H1 (cell line): ENCODE data around the gene QSOX1. TPM values are rescaled to one million over a fixed set of nuclear protein-coding genes. Genes with fewer than 3 reads are reported as not detected.

Source experiments
- CTCF ChIA-PET: fragments of 300-600 bp; sonication (Branson Sonifier 250); formaldehyde crosslinking; loops from one replicate; lab custom pipeline; 2021; ENCODE audit not compliant: partially characterized antibody; lab: Charles Lee
- POLR2A ChIA-PET: fragments of 300-600 bp; sonication (Branson Sonifier 250); formaldehyde crosslinking; loops from one replicate; lab custom pipeline; 2021; ENCODE audit warnings: inconsistent platforms; ENCODE audit not compliant: partially characterized antibody; lab: Charles Lee
- DNase-seq, 2 experiments: peaks; one replicate each; pipeline versions ENCODE4 v3.0.0 to v3.0.0-alpha.2; 2010 to 2022; ENCODE audit warnings: low spot score in 2 of 2, low read depth in 1 of 2, mixed read lengths in 1 of 2
- FAIRE-seq: peaks from 2 replicates; lab custom pipeline; 2011; peaks lifted over from hg19 to GRCh38; lab: Jason Lieb, UNC
- H2AFZ ChIP-seq: 2 replicates; pipeline ENCODE4 v1.8.1; 2012; ENCODE audit warnings: low read length, inconsistent platforms
- H2AK5ac ChIP-seq: 2 replicates; pipeline ENCODE4 v1.6.1; 2013; ENCODE audit warnings: low read depth, low read length
- H2BK120ac ChIP-seq: replicated peaks from 2 replicates; pipeline ENCODE3; 2013; ENCODE audit warnings: low read depth, low read length, inconsistent platforms
- H2BK12ac ChIP-seq: 2 replicates; pipeline ENCODE4 v1.6.1; 2013; ENCODE audit warnings: low read depth, low read length
- H2BK15ac ChIP-seq: 2 replicates; pipeline ENCODE4 v1.6.1; 2013; ENCODE audit warnings: low read length
- H2BK20ac ChIP-seq: 2 replicates; pipeline ENCODE4 v1.6.1; 2013; ENCODE audit warnings: low read length
- H2BK5ac ChIP-seq: 2 replicates; pipeline ENCODE4 v1.6.1; 2013; ENCODE audit warnings: low read depth, low read length
- H3K14ac ChIP-seq: 2 replicates; pipeline ENCODE4 v1.6.1; 2013; ENCODE audit warnings: inconsistent platforms; ENCODE audit not compliant: insufficient read length
- H3K18ac ChIP-seq: 2 replicates; pipeline ENCODE4 v1.6.1; 2013; ENCODE audit warnings: low read length; ENCODE audit errors: extremely low read depth
- H3K23ac ChIP-seq: 2 replicates; pipeline ENCODE4 v1.6.1; 2013; ENCODE audit warnings: inconsistent platforms; ENCODE audit not compliant: insufficient read length
- H3K23me2 ChIP-seq: 2 replicates; pipeline ENCODE4 v1.6.1; 2013; ENCODE audit warnings: low read depth, low read length
- H3K27ac ChIP-seq: 2 replicates; pipeline ENCODE4 v1.6.1; 2011; ENCODE audit warnings: low read depth, low read length, inconsistent platforms
- H3K27me3 ChIP-seq, 4 experiments: replicated peaks in 1 of 4; 1 replicate in 1 of 4; 2 replicates in 3 of 4; pipeline versions ENCODE4 v1.6.1 to v1.8.1; 2011 to 2013; ENCODE audit warnings: low read length in 3 of 4, mild to moderate bottlenecking in 3 of 4, inconsistent platforms in 2 of 4, mixed read lengths in 2 of 4, moderate library complexity in 1 of 4; ENCODE audit not compliant: control insufficient read depth in 3 of 4, insufficient read depth in 3 of 4; ENCODE audit errors: extremely low read depth in 1 of 4
- H3K36me3 ChIP-seq, 4 experiments: 2 replicates each; pipeline versions ENCODE4 v1.6.1 to v1.8.1; 2011 to 2013; ENCODE audit warnings: mild to moderate bottlenecking in 4 of 4, low read length in 3 of 4, moderate library complexity in 2 of 4, control low read depth in 1 of 4, inconsistent platforms in 1 of 4; ENCODE audit not compliant: insufficient read depth in 4 of 4, control insufficient read depth in 2 of 4
- H3K4ac ChIP-seq: replicated peaks from 2 replicates; pipeline ENCODE3; 2013; ENCODE audit warnings: low read length, low read depth, mixed read lengths, inconsistent platforms; ENCODE audit not compliant: insufficient read length
- H3K4me1 ChIP-seq, 4 experiments: replicated peaks in 1 of 4; 1 replicate in 1 of 4; 2 replicates in 3 of 4; pipeline versions ENCODE4 v1.6.1 to v1.8.1; 2011 to 2013; ENCODE audit warnings: low read length in 3 of 4, inconsistent platforms in 2 of 4, mixed read lengths in 1 of 4; ENCODE audit not compliant: insufficient read depth in 4 of 4, control insufficient read depth in 3 of 4
- H3K4me2 ChIP-seq, 2 experiments: 2 replicates each; pipeline versions ENCODE4 v1.6.1 to v1.8.1; 2011 to 2013; ENCODE audit warnings: low read depth in 2 of 2, low read length in 2 of 2, control low read depth in 1 of 2, inconsistent platforms in 1 of 2, mild to moderate bottlenecking in 1 of 2; ENCODE audit not compliant: insufficient read depth in 1 of 2
- H3K4me3 ChIP-seq, 4 experiments: fragments of 200-600, 300-600 bp in 1 of 4; sonication (generic), shearing (Covaris generic), sonication (Bioruptor Twin) in 1 of 4; 2 replicates each; pipeline versions ENCODE4 v1.5.1 to v1.8.1; 2011 to 2016; ENCODE audit warnings: low read length in 4 of 4, low read depth in 3 of 4, control low read depth in 2 of 4, inconsistent platforms in 2 of 4, mild to moderate bottlenecking in 2 of 4, mixed read lengths in 1 of 4, moderate library complexity in 1 of 4; ENCODE audit not compliant: insufficient read depth in 2 of 4; ENCODE audit errors: extremely low read depth in 1 of 4
- H3K56ac ChIP-seq: replicated peaks from 2 replicates; pipeline ENCODE3; 2013; ENCODE audit warnings: low read depth, mild to moderate bottlenecking, mixed read lengths, low read length, inconsistent platforms; ENCODE audit not compliant: insufficient read length
- H3K79me1 ChIP-seq: 2 replicates; pipeline ENCODE4 v1.6.1; 2013; ENCODE audit warnings: low read depth, low read length, control low read depth
- H3K79me2 ChIP-seq, 2 experiments: 2 replicates each; pipeline versions ENCODE4 v1.6.1 to v1.8.1; 2012 to 2013; ENCODE audit warnings: low read length in 2 of 2, mild to moderate bottlenecking in 2 of 2, inconsistent platforms in 1 of 2; ENCODE audit not compliant: insufficient read depth in 2 of 2, control insufficient read depth in 1 of 2
- H3K9ac ChIP-seq, 4 experiments: replicated peaks in 1 of 4; 1 replicate in 1 of 4; 2 replicates in 3 of 4; pipeline versions ENCODE4 v1.6.1 to v1.8.1; 2011 to 2013; ENCODE audit warnings: low read depth in 3 of 4, low read length in 3 of 4, control low read depth in 2 of 4, mild to moderate bottlenecking in 2 of 4, moderate library complexity in 2 of 4, inconsistent platforms in 1 of 4; ENCODE audit errors: extremely low read depth in 1 of 4
- H3K9me3 ChIP-seq, 2 experiments: 2 replicates each; pipeline versions ENCODE4 v1.6.1 to v1.8.1; 2012 to 2013; ENCODE audit warnings: mild to moderate bottlenecking in 2 of 2, moderate library complexity in 2 of 2, control low read depth in 1 of 2, inconsistent platforms in 1 of 2, low read depth in 1 of 2, low read length in 1 of 2, mixed read lengths in 1 of 2; ENCODE audit not compliant: insufficient read depth in 2 of 2
- H4K20me1 ChIP-seq, 2 experiments: replicated peaks in 1 of 2; 2 replicates each; pipeline versions ENCODE3 to v1.8.1; 2011 to 2013; ENCODE audit warnings: inconsistent platforms in 2 of 2, low read length in 2 of 2, mild to moderate bottlenecking in 1 of 2; ENCODE audit not compliant: insufficient read depth in 2 of 2, control insufficient read depth in 1 of 2
- H4K5ac ChIP-seq: 2 replicates; pipeline ENCODE4 v1.6.1; 2013; ENCODE audit warnings: low read length, low read depth, mixed read lengths, inconsistent platforms; ENCODE audit not compliant: insufficient read length
- H4K8ac ChIP-seq: 2 replicates; pipeline ENCODE4 v1.8.0; 2013; ENCODE audit warnings: mild to moderate bottlenecking, moderate library complexity, low read length, inconsistent platforms; ENCODE audit not compliant: insufficient read depth; ENCODE audit errors: extremely low read depth
- H4K91ac ChIP-seq: replicated peaks from 2 replicates; pipeline ENCODE3; 2013; ENCODE audit warnings: low read length, mixed read lengths, inconsistent platforms; ENCODE audit not compliant: insufficient read length
- CREB1 ChIP-seq: IDR thresholded peaks from 2 replicates; pipeline ENCODE4 v1.6.1; 2012; ENCODE audit warnings: inconsistent platforms
- CTCF ChIP-seq, 3 experiments: IDR thresholded peaks; 1 replicate in 2 of 3; 2 replicates in 1 of 3; pipeline versions ENCODE4 v1.5.1 to v1.6.1; 2011; ENCODE audit warnings: low read length in 3 of 3, mild to moderate bottlenecking in 3 of 3, inconsistent platforms in 2 of 3, low read depth in 1 of 3, moderate library complexity in 1 of 3; ENCODE audit not compliant: insufficient read depth in 1 of 3; ENCODE audit errors: control extremely low read depth in 1 of 3
- RAD21 ChIP-seq, 2 experiments: IDR thresholded peaks in 1 of 2; conservative IDR thresholded peaks in 1 of 2; 2 replicates each; pipeline ENCODE4 v1.6.1; 2011; ENCODE audit warnings: low read depth in 2 of 2, low read length in 2 of 2, improper control_type of control experiment in 1 of 2, inconsistent platforms in 1 of 2, mild to moderate bottlenecking in 1 of 2, moderate library complexity in 1 of 2
- TBP ChIP-seq: IDR thresholded peaks from 2 replicates; pipeline ENCODE4 v1.6.1; 2011; ENCODE audit warnings: low read depth, low read length, improper control_type of control experiment
- WGBS, 2 experiments: shearing (Covaris generic) in 1 of 2; methylation state at CpG; one replicate each; pipeline versions ENCODE4 v1.1.6 to v1.1.7; 2013 to 2015; ENCODE audit warnings: low lambda C conversion rate in 2 of 2, mixed read lengths in 2 of 2, inconsistent platforms in 1 of 2, low coverage in 1 of 2, missing lambda C conversion rate in 1 of 2; ENCODE audit not compliant: insufficient replicate concordance in 2 of 2, insufficient coverage in 1 of 2, insufficient read length in 1 of 2; ENCODE audit errors: extremely low coverage in 1 of 2, missing lambda C conversion rate in 1 of 2; 5-methylcytosine and 5-hydroxymethylcytosine counted together
- polyA plus RNA-seq, 7 experiments: library from polyadenylated mRNA; depleted of rRNA in 3 of 7; stranded (reverse) in 5 of 7; unstranded in 2 of 7; fragments of >200 nt in 5 of 7; fragments of 200-250 nt in 2 of 7; gene quantifications; 1 replicate in 5 of 7; 2 replicates in 1 of 7; 4 replicates in 1 of 7; pipeline versions ENCODE4 v1.2.1 to v1.2.3, GENCODE V29; 2011 to 2013; ENCODE audit warnings: missing spikeins in 2 of 7, mixed read lengths in 2 of 7
- total RNA-seq: library from RNA; stranded (reverse); fragmentation: NEBNext Ultra II Directional; extraction: Animal tissue kit (Norgen Biotek cat#: 25700); gene quantifications from 2 replicates; pipeline ENCODE4 v1.2.1, GENCODE V29; 2021

QSOX1 gene
- total and polyA plus RNA-seq, 2 of the 8 experiments (the other 6 are each of a cell fraction or from before 2014, with no cell fraction given), result 97.7 to 123 TPM

GRCh38 chr1:180168786-180169639 lies 14.3 kb downstream of the QSOX1 start:
- H3K36me3 ChIP-seq, result no peaks in the 10 kb centered on the region; a peak in 2 of 8 replicates
- peak; percentile 45 for FAIRE-seq
- peaks cover 4 to 18% of the 10 kb centered on the region in 2 experiments for H4K20me1 ChIP-seq
- no peak overlapping the region for H3K4me3 ChIP-seq
- no peaks in the 10 kb centered on the region for H3K27me3 ChIP-seq
- peak overlapping the region; percentile 41 for H4K8ac ChIP-seq
- H3K18ac ChIP-seq, result no peak overlapping the region
- H3K79me1 ChIP-seq, result peaks cover 16% of the 10 kb centered on the region
- peak in 1 of 2 experiments; percentile 76 for DNase-seq
- H3K9ac ChIP-seq, result no peak overlapping the region
- peaks cover 6 to 20% (median 16%) of the 10 kb centered on the region in 4 experiments for H3K4me1 ChIP-seq
- H2AFZ ChIP-seq, result no peak overlapping the region
- POLR2A ChIA-PET, result interaction anchor here (1.0 to 7.1 kb wide), 4 partner anchors 14 to 300 kb away, joined by 3 to 36 read pairs (median 5); partner anchors contain the start of gene QSOX1
- H3K27ac ChIP-seq, result no peak overlapping the region
- H3K23me2 ChIP-seq, result no peaks in the 10 kb centered on the region
- H2BK20ac ChIP-seq, result no peak overlapping the region
- H3K14ac ChIP-seq, result no peak overlapping the region
- TF ChIP-seq CTCF (IDR thresholded peaks at IDR 0.05; ENCODE audit: control extremely low read depth in 1 of 3, insufficient read depth in 1 of 3, low read depth in 1 of 3, low read length in 3 of 3), result peak; percentile 89 to 95 (median 94)
- TF ChIP-seq RAD21 (IDR thresholded peaks at IDR 0.05 in 1 of 2, conservative IDR thresholded peaks at IDR 0.05 in 1 of 2; ENCODE audit: low read depth in 2 of 2, low read length in 2 of 2), result peak; percentile 61 to 76
- no peak for TF ChIP-seq CREB1
- TF ChIP-seq TBP, result 0 out of 2 replicates have a peak, but pooled peaks have one; percentile 13
- TF ChIP-seq, all 59 proteins: peak for 3
- CTCF ChIA-PET, result interaction anchor here (0.6 to 11.7 kb wide), 34 partner anchors 13 to 1549 kb away, joined by 3 to 307 read pairs (median 5); partner anchors contain the start of gene QSOX1
- H2BK15ac ChIP-seq, result no peak overlapping the region
- H2BK5ac ChIP-seq, result no peak overlapping the region
- H2BK120ac ChIP-seq, result no peak overlapping the region
- no peak overlapping the region for H3K23ac ChIP-seq
- no peak overlapping the region for H4K5ac ChIP-seq
- H3K9me3 ChIP-seq, result no peaks in the 10 kb centered on the region
- H3K56ac ChIP-seq, result no peak overlapping the region
- H3K4ac ChIP-seq, result no peak overlapping the region
- WGBS, 2 experiments, result 79% methylated on average over 12 of the region's 12 CpGs; no CpG with 5 or more reads in 1 of the 2 experiments
- no peak overlapping the region for H2BK12ac ChIP-seq
- H3K79me2 ChIP-seq, result peaks cover 0 to under 1% of the 10 kb centered on the region in 2 experiments; a peak in 1 of 4 replicates
- no peak overlapping the region for H2AK5ac ChIP-seq
- no peak overlapping the region for H4K91ac ChIP-seq
- H3K4me2 ChIP-seq, result no peak overlapping the region
